ENCODE data around the gene SCYGR8. TPM values are rescaled to one million over a fixed set of nuclear protein-coding genes. Genes with fewer than 3 reads are reported as not detected.

The SCYGR8 gene
- total and polyA plus RNA-seq, 5 experiments from 2014 or later, result not detected

GRCh38 chr2:227772197-227772661 is 26.5 kb downstream of the SCYGR8 start:
- Mint-ChIP-seq H3K27ac (no peak overlapping the region), H3K4me1 (no peaks in the 10 kb centered on the region), H3K4me3 (no peak overlapping the region), H3K27me3 (peaks cover 0 to 3% (median 0%) of the 10 kb centered on the region in 5 donors), H3K36me3 (no peaks in the 10 kb centered on the region), H3K9me3 (no peaks in the 10 kb centered on the region)
- ATAC-seq (no peak), DNase-seq (no peak)
- POLR2A ChIA-PET, result no interaction called here

GRCh38 chr2:227772932-227773331 is 27.2 kb downstream of the SCYGR8 start:
- H3K4me3 Mint-ChIP-seq, result no peak overlapping the region
- no peak for ATAC-seq
- no peaks in the 10 kb centered on the region for H3K36me3 Mint-ChIP-seq

DNA sequence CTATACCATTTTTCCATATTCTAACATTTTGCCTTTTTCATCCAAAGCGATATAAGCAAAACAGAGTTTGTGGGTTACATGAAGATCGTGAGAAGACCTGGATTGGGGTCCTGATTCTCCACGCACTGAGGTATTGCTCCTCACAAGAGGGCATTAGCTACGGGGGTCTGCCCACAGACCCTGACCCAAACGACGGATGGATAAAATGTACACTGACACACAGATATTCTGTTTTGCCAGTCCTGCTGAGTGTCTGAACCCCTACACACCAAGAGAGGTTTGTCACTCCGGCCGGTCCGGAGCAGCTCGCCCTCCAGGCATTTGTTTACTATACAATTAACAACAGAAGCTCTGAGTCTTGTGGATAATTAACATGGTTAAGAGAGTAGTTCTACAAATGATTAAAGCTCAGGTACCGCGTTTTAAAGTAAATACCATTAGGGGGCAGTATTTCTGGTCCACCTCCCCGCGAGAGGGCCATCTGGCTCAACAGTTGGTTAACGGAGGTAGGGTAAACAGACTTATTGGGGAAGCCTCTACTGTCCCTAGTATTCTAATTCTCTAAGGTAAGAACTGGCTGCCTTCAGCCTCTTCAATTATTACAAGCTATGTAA is 28.4 kb downstream of the SCYGR8 start:
- no peak for DNase-seq
- POLR2A ChIA-PET, result no interaction called here
- Mint-ChIP-seq H3K27me3 (peaks cover 0 to 4% (median 0%) of the 10 kb centered on the region in 5 donors), H3K27ac (no peak overlapping the region), H3K36me3 (no peaks in the 10 kb centered on the region), H3K4me3 (no peak overlapping the region), H3K4me1 (no peaks in the 10 kb centered on the region), H3K9me3 (no peaks in the 10 kb centered on the region)
- no peak for ATAC-seq

More at GRCh38 chr2:227772932-227773331, 27.2 kb downstream of the SCYGR8 start:
- DNase-seq, result no peak
- POLR2A ChIA-PET, result no interaction called here
- Mint-ChIP-seq H3K9me3 (no peaks in the 10 kb centered on the region), H3K27ac (no peak overlapping the region), H3K27me3 (no peaks in the 10 kb centered on the region), H3K4me1 (no peaks in the 10 kb centered on the region)

DNA sequence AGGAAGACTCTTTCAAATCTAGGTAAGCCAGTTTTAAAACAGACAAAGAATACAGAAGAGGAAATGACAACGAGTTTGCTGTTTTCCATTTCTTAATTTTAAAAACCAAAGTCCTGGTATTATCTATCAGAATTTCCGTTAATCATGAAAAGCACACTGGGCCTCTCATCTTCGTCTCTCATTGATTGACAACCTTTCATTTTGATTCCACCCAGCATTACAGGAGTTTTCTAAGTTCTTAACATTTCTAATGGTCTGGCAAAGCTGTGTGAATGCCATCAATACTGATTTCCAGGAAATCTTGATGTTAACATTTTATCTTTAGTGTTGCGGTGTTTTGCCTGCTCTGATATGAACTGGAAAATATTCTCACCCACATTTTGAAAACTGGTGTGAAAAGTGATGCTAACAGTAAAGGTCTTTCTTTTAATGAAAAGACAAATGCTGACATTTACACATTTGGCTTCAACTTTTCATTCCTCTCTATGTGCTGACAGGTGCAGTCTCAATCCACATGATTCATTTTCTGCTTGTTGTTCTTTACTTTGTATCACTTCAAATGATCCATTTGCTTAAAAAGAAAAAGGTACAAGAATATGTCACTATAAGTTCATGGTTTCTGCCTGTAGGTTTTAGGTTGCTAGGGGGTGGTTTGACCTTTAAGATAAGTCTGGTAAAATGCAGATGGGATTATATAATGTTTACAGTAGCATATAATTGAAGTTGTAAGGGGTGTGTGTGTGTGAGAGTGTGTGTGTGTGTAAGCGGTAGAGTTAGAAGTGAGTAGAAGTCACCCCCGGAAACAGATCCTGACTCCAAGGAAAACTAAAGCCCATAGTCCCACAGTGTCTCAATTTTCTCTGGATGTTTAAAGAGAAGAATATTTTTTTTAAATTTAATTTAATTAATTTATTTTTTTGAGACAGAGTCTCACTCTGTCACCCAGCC is 29.5 kb downstream of the SCYGR8 start:
- POLR2A ChIA-PET, result no interaction called here
- ATAC-seq, result no peak
- Mint-ChIP-seq H3K27ac (peak overlapping the region in 1 of 10 donors; percentile 13), H3K4me3 (no peak overlapping the region), H3K27me3 (peaks cover 0 to 4% (median 3%) of the 10 kb centered on the region in 5 donors), H3K4me1 (no peaks in the 10 kb centered on the region), H3K36me3 (no peaks in the 10 kb centered on the region), H3K9me3 (no peaks in the 10 kb centered on the region)
- no peak for DNase-seq

- no peaks in the 10 kb centered on the region for H3K9me3 Mint-ChIP-seq
- DNase-seq (no peak), ATAC-seq (no peak)
- POLR2A ChIA-PET, result no interaction called here
- no peak overlapping the region for H3K4me3 Mint-ChIP-seq
- H3K4me1 Mint-ChIP-seq, result peaks cover 2 to 16% (median 11%) of the 10 kb centered on the region in 4 donors
- H3K27ac Mint-ChIP-seq, result no peak overlapping the region
- no peaks in the 10 kb centered on the region for H3K36me3 Mint-ChIP-seq
- peaks cover 5 to 17% (median 12%) of the 10 kb centered on the region in 5 donors for H3K27me3 Mint-ChIP-seq
Observed at GRCh38 chr2:227780981-227781615, 35.4 kb downstream of the SCYGR8 start.

- no peaks in the 10 kb centered on the region for H3K36me3 Mint-ChIP-seq
- POLR2A ChIA-PET, result no interaction called here
- no peak for ATAC-seq
- H3K4me3 Mint-ChIP-seq, result no peak overlapping the region
- no peaks in the 10 kb centered on the region for H3K9me3 Mint-ChIP-seq
- H3K4me1 Mint-ChIP-seq, result peaks cover 2 to 16% (median 11%) of the 10 kb centered on the region in 4 donors
- peaks cover 5 to 18% (median 15%) of the 10 kb centered on the region in 5 donors for H3K27me3 Mint-ChIP-seq
- H3K27ac Mint-ChIP-seq, result no peak overlapping the region
- DNase-seq, result no peak
Observed at GRCh38 chr2:227781841-227782240, 36.1 kb downstream of the SCYGR8 start.

GRCh38 chr2:227782804-227783203 is 37.1 kb downstream of the SCYGR8 start:
- Mint-ChIP-seq H3K4me1 (peaks cover 2 to 16% (median 11%) of the 10 kb centered on the region in 4 donors), H3K9me3 (no peaks in the 10 kb centered on the region), H3K36me3 (no peaks in the 10 kb centered on the region), H3K27ac (peak overlapping the region in 4 of 10 donors; percentile 53 to 67 (median 58)), H3K27me3 (peaks cover 5 to 21% (median 15%) of the 10 kb centered on the region in 5 donors), H3K4me3 (peak overlapping the region in 6 of 10 donors; percentile 2 to 80 (median 74))
- ATAC-seq (no peak), DNase-seq (no peak)
- POLR2A ChIA-PET, result no interaction called here

DNA sequence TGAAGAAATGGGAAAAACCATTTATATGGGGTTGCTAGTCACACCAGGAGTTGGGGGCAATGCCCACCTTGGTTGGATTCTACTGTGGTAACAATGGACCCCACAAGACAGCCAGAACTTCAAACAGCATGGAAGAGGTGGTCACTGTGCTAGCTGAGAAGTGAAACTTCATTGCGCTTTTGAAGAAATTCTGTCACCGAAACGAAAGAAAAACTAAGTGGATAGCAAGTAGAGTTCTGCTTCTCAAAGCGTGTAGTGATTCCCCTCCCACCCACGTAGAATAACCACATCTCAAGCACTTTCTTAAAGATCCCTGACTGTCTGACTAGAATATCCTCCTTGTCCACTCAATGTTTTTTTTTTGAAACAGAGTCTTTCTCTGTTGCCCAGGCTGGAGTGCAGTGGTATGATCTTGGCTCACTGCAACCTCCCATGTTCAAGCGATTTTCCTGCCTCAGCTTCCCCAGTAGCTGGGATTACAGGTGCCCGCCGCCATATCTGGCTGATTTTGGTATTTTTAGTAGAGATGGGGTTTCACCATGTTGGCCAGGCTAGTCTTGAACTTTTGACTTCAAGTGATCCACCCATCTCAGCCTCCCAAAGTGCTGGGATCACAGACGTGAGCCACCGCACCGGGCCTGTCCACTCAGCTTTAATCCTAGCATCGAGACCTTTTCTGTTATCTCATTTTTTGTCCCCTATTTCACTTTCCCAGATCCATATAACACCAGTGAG is 37.9 kb downstream of the SCYGR8 start:
- H3K27ac Mint-ChIP-seq, result peak overlapping the region in 7 of 10 donors; percentile 53 to 90 (median 67)
- DNase-seq, result peak in 1 of 10 donors; percentile 8
- POLR2A ChIA-PET, result no interaction called here
- H3K27me3 Mint-ChIP-seq, result peaks cover 6 to 24% (median 21%) of the 10 kb centered on the region in 5 donors
- peak overlapping the region; percentile 53 to 82 (median 76) for H3K4me3 Mint-ChIP-seq
- H3K36me3 Mint-ChIP-seq, result no peaks in the 10 kb centered on the region
- peaks cover 2 to 16% (median 11%) of the 10 kb centered on the region in 4 donors for H3K4me1 Mint-ChIP-seq
- ATAC-seq, result peak; percentile 28 to 76
- H3K9me3 Mint-ChIP-seq, result no peaks in the 10 kb centered on the region

- H3K27ac Mint-ChIP-seq, result no peak overlapping the region
- H3K4me1 Mint-ChIP-seq, result peaks cover 2 to 16% (median 11%) of the 10 kb centered on the region in 4 donors
- H3K9me3 Mint-ChIP-seq, result peaks cover 0 to 2% (median 0%) of the 10 kb centered on the region in 9 donors
- no peak overlapping the region for H3K4me3 Mint-ChIP-seq
- H3K36me3 Mint-ChIP-seq, result no peaks in the 10 kb centered on the region
- ATAC-seq (no peak), DNase-seq (no peak)
- peaks cover 4 to 21% (median 19%) of the 10 kb centered on the region in 5 donors for H3K27me3 Mint-ChIP-seq
- POLR2A ChIA-PET, result no interaction called here
Observed at GRCh38 chr2:227785293-227785692, 39.6 kb downstream of the SCYGR8 start.

DNA sequence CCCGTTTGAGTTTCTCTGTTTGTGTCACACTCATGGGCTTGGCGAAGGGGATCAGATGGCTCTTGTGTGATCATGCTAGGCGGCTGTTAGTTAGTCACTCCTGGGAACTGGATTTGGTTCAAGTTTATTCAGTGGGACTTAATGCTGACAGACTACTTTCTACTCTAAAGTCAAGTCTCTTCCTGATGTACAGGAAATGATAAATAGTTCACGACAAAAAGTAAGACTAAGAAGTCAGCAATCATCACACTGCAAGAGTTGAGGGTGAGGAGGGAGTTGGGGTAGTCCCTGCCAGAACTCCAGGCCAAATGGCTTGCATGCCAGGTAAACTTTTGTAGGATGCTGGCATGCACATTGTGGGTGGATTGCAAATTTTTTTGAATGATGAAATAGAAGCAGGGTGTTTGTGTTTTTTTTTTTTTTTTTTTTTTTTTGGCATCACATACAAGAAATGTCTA is 42.9 kb downstream of the SCYGR8 start:
- POLR2A ChIA-PET, result no interaction called here
- no peaks in the 10 kb centered on the region for H3K36me3 Mint-ChIP-seq
- DNase-seq (no peak), ATAC-seq (no peak)
- H3K27me3 Mint-ChIP-seq, result peaks cover 3 to 26% (median 19%) of the 10 kb centered on the region in 5 donors
- H3K4me1 Mint-ChIP-seq, result peaks cover 0 to 7% (median 3%) of the 10 kb centered on the region in 4 donors
- H3K9me3 Mint-ChIP-seq, result peaks cover 0 to 2% (median 0%) of the 10 kb centered on the region in 9 donors
- H3K4me3 Mint-ChIP-seq, result no peak overlapping the region
- H3K27ac Mint-ChIP-seq, result no peak overlapping the region

GRCh38 chr2:227789803-227790202 is 44.1 kb downstream of the SCYGR8 start:
- POLR2A ChIA-PET, result no interaction called here
- Mint-ChIP-seq H3K4me1 (no peaks in the 10 kb centered on the region), H3K36me3 (no peaks in the 10 kb centered on the region), H3K4me3 (no peak overlapping the region), H3K27ac (no peak overlapping the region), H3K27me3 (peaks cover 2 to 26% (median 19%) of the 10 kb centered on the region in 5 donors), H3K9me3 (peaks cover 0 to 2% (median 0%) of the 10 kb centered on the region in 9 donors)
- DNase-seq (no peak), ATAC-seq (no peak)

DNA sequence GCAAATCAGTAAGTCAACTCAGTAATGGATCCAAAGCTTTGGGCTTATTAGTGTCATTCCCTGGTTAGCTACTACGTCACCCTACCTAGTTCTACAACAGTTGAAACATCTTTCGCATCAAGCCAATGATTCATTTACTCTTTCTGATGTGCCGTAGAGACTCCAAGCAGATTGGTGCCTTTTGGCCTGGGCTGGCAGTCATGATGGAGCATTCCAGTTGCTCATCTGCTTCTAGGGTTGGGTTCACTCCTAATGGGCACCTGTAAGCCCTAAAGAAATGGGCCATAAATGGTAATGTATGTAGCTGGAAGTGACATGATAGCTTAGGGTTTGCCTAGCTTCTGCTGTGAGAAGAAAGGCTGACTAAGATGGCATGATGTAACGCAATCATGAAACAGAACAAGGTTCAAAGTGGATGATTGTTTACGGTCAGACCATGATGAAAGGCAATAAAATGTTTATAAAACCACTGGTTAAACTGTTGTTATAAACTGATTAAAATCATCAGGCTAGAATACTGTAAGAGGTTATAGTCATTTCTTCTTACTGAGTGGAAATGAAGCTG is 47.5 kb downstream of the SCYGR8 start:
- no peaks in the 10 kb centered on the region for H3K36me3 Mint-ChIP-seq
- no peak overlapping the region for H3K27ac Mint-ChIP-seq
- peaks cover 2 to 21% (median 3%) of the 10 kb centered on the region in 5 donors for H3K27me3 Mint-ChIP-seq
- H3K4me3 Mint-ChIP-seq, result no peak overlapping the region
- no peaks in the 10 kb centered on the region for H3K4me1 Mint-ChIP-seq
- ATAC-seq (no peak), DNase-seq (no peak)
- H3K9me3 Mint-ChIP-seq, result peaks cover 0 to 2% (median 0%) of the 10 kb centered on the region in 9 donors
- POLR2A ChIA-PET, result no interaction called here
